ENCODE measurements around the gene SCRT2.

SCRT2 gene

GRCh38 chr20:669573-669972 is 6.0 kb downstream of the SCRT2 start:
- Mint-ChIP-seq H3K4me3 (no peak overlapping the region), H3K27ac (no peak overlapping the region), H3K9me3 (no peaks in the 10 kb centered on the region), H3K36me3 (ENCODE audit: low read depth) (no peaks in the 10 kb centered on the region), H3K27me3 (ENCODE audit: low read depth) (peaks cover 59% of the 10 kb centered on the region), H3K4me1 (ENCODE audit: low read depth) (no peaks in the 10 kb centered on the region)

DNA sequence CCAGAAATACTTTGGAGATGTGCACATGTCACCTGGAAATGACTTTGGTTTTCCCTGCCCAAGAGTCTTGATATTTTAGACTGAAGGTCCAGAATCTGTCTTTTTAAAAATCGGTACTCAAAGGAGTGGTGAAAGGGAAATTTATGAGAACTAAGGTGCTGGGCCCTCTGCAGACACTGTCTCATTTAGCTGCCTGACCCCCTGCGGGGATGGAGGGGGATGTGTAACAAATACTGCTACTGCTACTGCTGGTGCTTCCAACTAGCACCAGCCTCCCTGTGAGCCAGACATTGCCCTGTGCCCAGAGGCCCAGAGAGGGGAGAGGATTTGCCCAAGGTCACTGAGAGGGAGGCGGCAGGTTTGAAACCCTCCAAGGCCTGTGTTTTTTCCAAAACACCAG is 7.0 kb downstream of the SCRT2 start:
- H3K9me3 Mint-ChIP-seq = no peaks in the 10 kb centered on the region
- peaks cover 53% of the 10 kb centered on the region for H3K27me3 Mint-ChIP-seq (ENCODE audit: low read depth)
- H3K27ac Mint-ChIP-seq = no peak overlapping the region
- no peaks in the 10 kb centered on the region for H3K36me3 Mint-ChIP-seq (ENCODE audit: low read depth)
- H3K4me3 Mint-ChIP-seq = no peak overlapping the region
- no peaks in the 10 kb centered on the region for H3K4me1 Mint-ChIP-seq (ENCODE audit: low read depth)

GRCh38 chr20:668050-668449 is 7.6 kb downstream of the SCRT2 start:
- H3K27ac Mint-ChIP-seq = peak overlapping the region; percentile 13
- H3K4me1 Mint-ChIP-seq (ENCODE audit: low read depth) = peaks cover under 1% of the 10 kb centered on the region
- H3K9me3 Mint-ChIP-seq = no peaks in the 10 kb centered on the region
- no peak overlapping the region for H3K4me3 Mint-ChIP-seq
- H3K36me3 Mint-ChIP-seq (ENCODE audit: low read depth) = peaks cover under 1% of the 10 kb centered on the region
- H3K27me3 Mint-ChIP-seq (ENCODE audit: low read depth) = peaks cover 53% of the 10 kb centered on the region

DNA sequence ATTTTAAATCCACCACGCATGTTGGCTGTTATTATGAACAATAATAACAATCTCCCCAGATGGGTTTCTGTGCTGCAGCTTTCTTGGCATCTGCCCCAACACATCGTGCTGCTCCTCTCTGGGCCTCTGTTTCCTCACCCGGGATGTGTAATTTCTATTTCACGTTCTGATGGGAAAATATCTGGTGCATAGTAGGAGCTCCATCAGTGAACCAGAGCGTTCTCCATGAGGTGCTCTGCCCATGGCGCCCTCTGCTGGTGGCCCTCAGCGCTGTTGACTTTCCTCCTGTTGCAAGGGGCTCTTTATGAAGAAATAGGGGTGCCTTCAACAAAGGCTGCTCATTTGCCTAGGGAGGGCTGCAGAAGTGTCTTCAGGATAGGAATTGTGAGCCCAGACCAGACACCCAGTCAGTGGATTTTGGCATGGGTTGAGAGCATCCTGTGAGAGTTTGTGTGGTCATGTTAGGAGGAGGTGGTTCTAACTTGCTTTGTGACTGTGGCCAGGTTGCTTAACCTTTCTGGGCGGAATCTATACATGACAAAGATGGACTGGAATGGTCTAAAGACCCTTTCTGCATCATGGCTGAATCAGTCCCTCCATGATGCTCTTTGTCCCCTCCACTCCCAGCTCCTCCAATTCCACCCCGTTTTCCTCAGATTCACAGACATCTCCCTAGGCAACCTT is 8.1 kb downstream of the SCRT2 start:
- H3K9me3 Mint-ChIP-seq = no peaks in the 10 kb centered on the region
- peaks cover 4% of the 10 kb centered on the region for H3K4me1 Mint-ChIP-seq (ENCODE audit: low read depth)
- H3K27ac Mint-ChIP-seq = no peak overlapping the region
- H3K36me3 Mint-ChIP-seq (ENCODE audit: low read depth) = peaks cover 4% of the 10 kb centered on the region
- H3K4me3 Mint-ChIP-seq = no peak overlapping the region
- H3K27me3 Mint-ChIP-seq (ENCODE audit: low read depth) = peaks cover 53% of the 10 kb centered on the region

DNA sequence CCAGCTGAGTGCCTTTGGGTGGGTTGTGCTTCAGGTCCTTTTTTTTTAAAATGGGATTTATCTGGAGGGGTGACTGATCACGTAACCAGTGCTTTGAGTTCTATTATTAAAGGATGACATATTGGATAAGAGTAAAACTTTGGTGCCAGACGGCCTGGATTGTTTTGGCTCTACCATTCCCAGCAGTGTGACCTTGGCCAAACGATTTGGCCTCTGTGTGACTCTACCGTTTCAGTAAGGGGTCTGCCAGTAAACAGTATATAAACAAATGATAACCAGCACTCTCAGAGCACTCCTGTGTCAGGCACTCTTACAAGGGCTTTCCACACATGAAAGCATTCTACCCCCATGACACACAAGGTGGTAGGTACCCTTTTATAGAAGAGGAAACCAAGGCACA is 8.7 kb downstream of the SCRT2 start:
- H3K27me3 Mint-ChIP-seq (ENCODE audit: low read depth) = peaks cover 50% of the 10 kb centered on the region
- H3K4me1 Mint-ChIP-seq (ENCODE audit: low read depth) = peaks cover 4% of the 10 kb centered on the region
- H3K9me3 Mint-ChIP-seq = no peaks in the 10 kb centered on the region
- no peak overlapping the region for H3K27ac Mint-ChIP-seq
- H3K36me3 Mint-ChIP-seq (ENCODE audit: low read depth) = peaks cover 4% of the 10 kb centered on the region
- no peak overlapping the region for H3K4me3 Mint-ChIP-seq

- H3K27ac Mint-ChIP-seq = no peak overlapping the region
- peaks cover 4% of the 10 kb centered on the region for H3K36me3 Mint-ChIP-seq (ENCODE audit: low read depth)
- no peaks in the 10 kb centered on the region for H3K9me3 Mint-ChIP-seq
- no peak overlapping the region for H3K4me3 Mint-ChIP-seq
- H3K4me1 Mint-ChIP-seq (ENCODE audit: low read depth) = peaks cover 9% of the 10 kb centered on the region
- peaks cover 58% of the 10 kb centered on the region for H3K27me3 Mint-ChIP-seq (ENCODE audit: low read depth)
Measured at GRCh38 chr20:665276-665675, 10.3 kb downstream of the SCRT2 start.

DNA sequence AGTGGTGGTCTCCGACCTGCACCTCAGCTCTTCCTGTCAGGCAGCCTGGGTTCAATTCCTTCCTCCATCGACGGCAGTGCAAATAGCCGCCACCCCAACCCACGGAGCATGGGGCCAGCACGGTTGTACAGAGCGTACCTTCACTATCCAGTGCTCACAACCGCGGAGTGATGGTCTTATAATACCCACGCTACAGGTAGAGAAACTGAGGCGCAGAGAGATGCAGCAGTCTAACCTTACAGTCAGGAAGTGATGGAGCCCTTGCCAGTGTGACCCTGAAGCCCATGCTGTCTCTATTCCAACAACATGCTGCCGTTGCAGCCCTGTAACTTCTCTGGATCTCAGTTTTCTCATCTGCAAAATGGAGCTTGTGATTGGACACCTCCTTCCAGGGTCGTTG is 11.0 kb downstream of the SCRT2 start:
- Mint-ChIP-seq H3K27me3 (ENCODE audit: low read depth) (peaks cover 63% of the 10 kb centered on the region), H3K36me3 (ENCODE audit: low read depth) (peaks cover 4% of the 10 kb centered on the region), H3K4me1 (ENCODE audit: low read depth) (peaks cover 9% of the 10 kb centered on the region), H3K27ac (peak overlapping the region; percentile 63), H3K4me3 (no peak overlapping the region), H3K9me3 (no peaks in the 10 kb centered on the region)

DNA sequence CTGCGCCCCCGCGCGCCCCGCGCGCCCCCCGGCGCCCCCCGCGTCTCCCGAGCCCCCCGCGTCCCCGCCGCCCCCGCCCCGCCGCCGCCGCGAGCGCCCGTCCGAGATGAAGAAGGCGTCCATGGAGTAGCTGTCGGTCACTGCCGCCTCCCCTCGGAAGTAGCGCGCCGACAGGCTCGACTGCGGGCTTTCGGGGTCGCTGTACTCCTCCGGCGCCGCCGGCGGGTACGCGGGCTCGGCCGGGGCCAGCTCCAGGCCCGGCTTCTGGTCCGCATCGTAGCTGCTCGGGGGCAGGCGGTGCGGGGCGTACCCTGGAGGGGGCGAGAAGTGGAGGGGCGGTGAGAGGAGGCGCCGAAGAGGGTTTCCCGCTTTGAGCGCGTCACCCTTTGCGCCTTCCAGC is 11.5 kb downstream of the SCRT2 start:
- Mint-ChIP-seq H3K4me1 (ENCODE audit: low read depth) (peaks cover 9% of the 10 kb centered on the region), H3K36me3 (ENCODE audit: low read depth) (peaks cover 4% of the 10 kb centered on the region), H3K9me3 (no peaks in the 10 kb centered on the region), H3K4me3 (no peak overlapping the region), H3K27ac (no peak overlapping the region), H3K27me3 (ENCODE audit: low read depth) (peaks cover 67% of the 10 kb centered on the region)

DNA sequence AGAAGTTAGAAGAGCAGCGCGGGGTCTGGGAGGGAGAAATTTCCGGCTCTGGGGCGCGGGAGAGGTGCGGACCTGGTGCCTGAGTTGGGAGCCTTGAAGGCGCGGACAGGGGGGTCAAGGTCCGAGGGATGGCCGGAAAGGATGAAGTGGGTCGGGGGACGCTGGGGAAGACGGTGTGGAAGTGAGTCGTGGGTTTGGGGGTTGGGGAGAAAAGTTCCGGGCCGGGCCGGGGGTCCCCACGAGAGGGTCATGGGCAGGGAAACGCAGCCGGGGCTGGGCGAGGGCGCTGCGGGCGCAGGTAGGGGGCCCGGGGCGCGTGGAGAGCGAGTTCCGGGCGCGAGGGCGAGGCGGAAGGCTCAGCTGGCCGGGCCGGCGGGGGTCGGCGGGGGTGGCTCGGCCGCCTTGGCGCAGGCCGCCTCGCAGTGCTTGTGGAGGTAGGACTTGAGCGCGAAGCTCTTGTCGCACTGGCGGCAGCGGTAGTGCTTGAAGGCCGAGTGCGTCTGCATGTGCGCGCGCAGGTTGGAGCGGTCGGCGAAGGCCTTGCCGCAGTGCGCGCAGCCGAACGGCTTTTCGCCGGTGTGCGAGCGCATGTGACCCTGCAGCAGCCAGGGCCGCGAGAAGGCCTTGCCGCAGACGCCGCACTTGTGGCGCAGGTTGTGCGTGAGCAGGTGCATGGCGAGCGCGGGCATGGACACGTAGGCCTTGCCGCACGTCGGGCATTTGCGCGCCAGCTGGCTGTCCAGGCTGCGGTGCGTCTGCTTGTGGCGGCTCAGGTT is 12.1 kb downstream of the SCRT2 start:
- H3K36me3 Mint-ChIP-seq (ENCODE audit: low read depth) = peaks cover 4% of the 10 kb centered on the region
- peak overlapping the region; percentile 55 for H3K27ac Mint-ChIP-seq
- peaks cover 68% of the 10 kb centered on the region for H3K27me3 Mint-ChIP-seq (ENCODE audit: low read depth)
- H3K9me3 Mint-ChIP-seq = no peaks in the 10 kb centered on the region
- H3K4me3 Mint-ChIP-seq = no peak overlapping the region
- peaks cover 9% of the 10 kb centered on the region for H3K4me1 Mint-ChIP-seq (ENCODE audit: low read depth)

GRCh38 chr20:662277-663192 is 13.1 kb downstream of the SCRT2 start:
- Mint-ChIP-seq H3K27ac (peak overlapping the region; percentile 55), H3K9me3 (no peaks in the 10 kb centered on the region), H3K4me1 (ENCODE audit: low read depth) (peaks cover 9% of the 10 kb centered on the region), H3K4me3 (peak overlapping the region; percentile 25), H3K27me3 (ENCODE audit: low read depth) (peaks cover 77% of the 10 kb centered on the region), H3K36me3 (ENCODE audit: low read depth) (peaks cover 4% of the 10 kb centered on the region)

- Mint-ChIP-seq H3K36me3 (ENCODE audit: low read depth) (peaks cover 4% of the 10 kb centered on the region), H3K9me3 (no peaks in the 10 kb centered on the region), H3K4me3 (no peak overlapping the region), H3K27ac (no peak overlapping the region), H3K4me1 (ENCODE audit: low read depth) (peaks cover 9% of the 10 kb centered on the region), H3K27me3 (ENCODE audit: low read depth) (peaks cover 76% of the 10 kb centered on the region)
Measured at GRCh38 chr20:661474-662270, 13.9 kb downstream of the SCRT2 start.

GRCh38 chr20:658731-659291 is 16.8 kb downstream of the SCRT2 start:
- H3K4me1 Mint-ChIP-seq (ENCODE audit: low read depth) = peaks cover 15% of the 10 kb centered on the region
- H3K4me3 Mint-ChIP-seq = no peak overlapping the region
- peaks cover 4% of the 10 kb centered on the region for H3K36me3 Mint-ChIP-seq (ENCODE audit: low read depth)
- H3K27me3 Mint-ChIP-seq (ENCODE audit: low read depth) = peaks cover 65% of the 10 kb centered on the region
- H3K27ac Mint-ChIP-seq = no peak overlapping the region
- H3K9me3 Mint-ChIP-seq = no peaks in the 10 kb centered on the region

- H3K4me1 Mint-ChIP-seq (ENCODE audit: low read depth) = peaks cover 17% of the 10 kb centered on the region
- H3K36me3 Mint-ChIP-seq (ENCODE audit: low read depth) = peaks cover 4% of the 10 kb centered on the region
- no peak overlapping the region for H3K27ac Mint-ChIP-seq
- no peak overlapping the region for H3K4me3 Mint-ChIP-seq
- no peaks in the 10 kb centered on the region for H3K9me3 Mint-ChIP-seq
- peaks cover 63% of the 10 kb centered on the region for H3K27me3 Mint-ChIP-seq (ENCODE audit: low read depth)
Measured at GRCh38 chr20:658202-658601, 17.4 kb downstream of the SCRT2 start.
